GM15510 (cell line): ENCODE measurements around the gene ERC2.

Source experiments
- POLR2A ChIP-seq: IDR thresholded peaks from 3 replicates; pipeline ENCODE4 v1.6.1; 2011; ENCODE audit warnings: borderline replicate concordance; ENCODE audit not compliant: insufficient read length; ENCODE audit errors: extremely low read depth

Gene ERC2

DNA sequence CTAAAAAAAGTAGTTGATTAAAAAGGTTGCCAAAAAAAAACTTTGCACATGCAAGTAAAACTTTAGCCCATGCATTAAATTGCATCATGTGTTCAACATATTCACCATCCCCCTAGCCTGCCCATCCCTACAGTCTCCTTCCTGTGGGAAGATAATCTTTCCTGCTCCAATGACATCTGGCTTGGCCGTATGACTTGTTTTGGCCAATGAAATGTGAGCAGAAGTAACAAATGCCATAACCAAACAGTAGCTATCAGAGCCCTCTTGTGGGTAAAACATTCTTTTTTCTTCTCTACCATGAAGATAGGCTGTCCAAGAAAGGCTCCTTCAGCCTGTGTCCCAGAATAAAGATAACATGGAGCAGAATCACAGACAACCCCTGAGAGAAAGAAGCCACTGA lies 15.3 kb downstream of the ERC2 start:
- TF ChIP-seq POLR2A, result no peak

DNA sequence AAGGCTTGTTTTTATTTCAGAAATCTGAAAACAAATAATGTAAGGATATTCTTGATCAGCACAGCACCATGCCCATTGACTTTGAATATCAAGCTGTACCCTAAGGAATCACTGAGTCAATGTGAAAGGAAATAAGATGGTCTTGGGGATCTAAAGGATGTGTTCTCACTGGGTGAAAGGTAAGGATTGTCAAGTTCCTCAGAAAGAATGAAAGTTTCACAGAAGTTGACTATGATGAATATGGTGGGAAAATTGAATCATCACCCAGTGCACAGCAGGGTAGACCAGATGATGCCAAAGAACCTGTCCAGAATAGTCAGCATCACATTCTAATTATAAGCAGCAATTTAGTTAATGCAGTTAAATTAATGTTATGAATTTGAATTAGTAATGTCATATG lies 16.2 kb downstream of the ERC2 start:
- no peak for TF ChIP-seq POLR2A

- no peak for TF ChIP-seq POLR2A
These were observed 24.9 kb downstream of the ERC2 start for GRCh38 chr3:56443372-56443771.

GRCh38 chr3:56428667-56429066 lies 39.6 kb downstream of the ERC2 start:
- no peak for TF ChIP-seq POLR2A

GRCh38 chr3:56424885-56425284 lies 43.4 kb downstream of the ERC2 start:
- no peak for TF ChIP-seq POLR2A

DNA sequence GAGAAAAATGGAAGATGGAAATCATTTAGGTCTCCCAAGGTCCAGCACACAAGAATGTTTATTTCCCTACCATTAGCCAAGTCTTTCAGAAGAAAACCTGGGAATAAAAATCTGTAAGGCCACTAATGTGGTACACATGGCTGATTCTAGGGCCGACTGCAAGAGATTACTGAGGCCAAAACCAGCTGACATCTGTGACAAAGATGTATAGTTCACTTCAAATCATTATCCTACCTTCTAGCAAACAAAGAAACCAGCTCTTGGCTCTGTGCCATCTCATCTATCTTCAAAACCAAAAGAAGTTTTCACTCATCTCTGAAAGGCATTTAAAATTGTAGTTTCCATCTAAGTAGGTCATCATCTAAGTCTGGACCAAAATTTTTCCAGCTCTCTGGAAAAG lies 43.9 kb downstream of the ERC2 start:
- TF ChIP-seq POLR2A, result no peak

GRCh38 chr3:56423661-56424099 lies 44.6 kb downstream of the ERC2 start:
- no peak for TF ChIP-seq POLR2A

- no peak for TF ChIP-seq POLR2A
These were observed 46.0 kb downstream of the ERC2 start for GRCh38 chr3:56422316-56422715.

DNA sequence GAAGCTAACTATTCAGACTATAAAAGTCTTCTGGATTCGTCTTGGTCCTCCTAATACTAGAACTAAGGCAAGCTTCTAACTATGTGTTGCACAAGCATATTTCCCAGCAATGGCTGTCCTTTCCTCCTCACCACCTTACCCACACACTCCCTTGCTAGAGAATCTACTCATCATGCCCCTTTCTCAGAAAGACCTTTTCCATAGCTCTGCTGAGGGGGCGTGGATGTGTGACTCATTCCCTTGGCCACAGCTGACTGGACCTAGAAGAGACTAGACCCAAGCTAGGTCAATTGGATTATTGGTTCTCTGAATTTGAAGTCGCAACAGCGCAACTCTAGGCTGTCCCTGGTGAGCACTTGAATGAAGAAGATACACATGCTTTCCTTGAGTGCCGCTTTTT lies 47.1 kb downstream of the ERC2 start:
- TF ChIP-seq POLR2A, result no peak

DNA sequence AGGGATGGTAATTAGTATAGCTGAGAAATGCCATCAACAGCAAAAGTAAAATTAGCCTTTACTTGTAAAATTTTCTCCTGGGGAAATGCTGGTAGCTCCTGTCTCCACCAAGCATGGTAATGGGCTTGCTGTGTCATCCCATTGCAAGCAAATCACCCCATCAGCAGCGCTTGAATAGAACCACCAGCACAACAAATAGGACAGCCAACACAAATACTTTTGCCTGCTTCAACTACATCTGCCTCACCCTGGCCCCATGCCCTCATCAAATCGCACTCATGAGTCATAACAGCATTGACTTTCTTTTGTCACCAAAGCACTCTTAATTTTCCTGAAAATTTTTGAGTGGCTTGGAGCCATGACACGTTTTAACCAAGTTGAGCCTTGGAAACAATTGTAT lies 52.6 kb downstream of the ERC2 start:
- TF ChIP-seq POLR2A, result no peak

- TF ChIP-seq POLR2A, result no peak
These were observed 54.4 kb downstream of the ERC2 start for GRCh38 chr3:56413911-56414310.

DNA sequence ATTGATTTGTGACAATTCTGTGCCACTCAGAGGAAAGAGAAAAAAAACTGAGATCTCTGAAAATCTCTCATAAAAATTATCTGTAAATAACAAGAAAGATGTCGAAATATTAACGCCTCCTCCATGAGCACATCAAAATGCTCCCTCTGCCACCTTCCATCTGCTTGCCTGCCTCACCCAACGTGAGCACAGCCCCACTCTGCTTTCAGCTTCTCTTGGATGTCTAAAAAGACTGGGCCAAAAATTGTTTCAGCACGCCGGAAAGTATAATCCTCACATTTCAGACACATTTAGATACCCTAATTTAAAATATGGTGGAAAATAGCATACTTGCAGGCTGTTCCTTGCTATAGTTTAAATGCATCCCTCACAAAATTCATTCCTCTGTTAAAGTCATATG lies 57.1 kb downstream of the ERC2 start:
- no peak for TF ChIP-seq POLR2A

GRCh38 chr3:56410576-56410975 lies 57.7 kb downstream of the ERC2 start:
- no peak for TF ChIP-seq POLR2A

DNA sequence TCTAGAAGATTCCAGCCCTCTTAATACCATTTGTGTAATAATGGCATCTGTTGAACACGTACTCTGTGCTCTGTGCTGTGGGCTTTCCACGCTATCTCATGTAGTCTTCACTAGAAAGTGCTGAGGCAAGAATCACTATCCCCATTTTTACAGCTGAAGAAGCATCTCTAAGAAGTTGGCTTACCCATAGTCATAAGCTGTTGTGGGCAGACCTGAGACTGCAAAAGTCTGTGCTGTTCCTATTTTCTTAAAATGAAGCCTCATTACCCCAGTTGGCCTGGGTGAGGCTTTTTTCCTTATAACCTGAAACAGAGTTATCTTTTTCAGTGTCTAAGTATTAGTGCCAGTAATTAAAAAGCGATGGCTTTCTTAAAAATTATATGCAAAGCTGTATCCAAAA lies 58.5 kb downstream of the ERC2 start:
- TF ChIP-seq POLR2A, result no peak

DNA sequence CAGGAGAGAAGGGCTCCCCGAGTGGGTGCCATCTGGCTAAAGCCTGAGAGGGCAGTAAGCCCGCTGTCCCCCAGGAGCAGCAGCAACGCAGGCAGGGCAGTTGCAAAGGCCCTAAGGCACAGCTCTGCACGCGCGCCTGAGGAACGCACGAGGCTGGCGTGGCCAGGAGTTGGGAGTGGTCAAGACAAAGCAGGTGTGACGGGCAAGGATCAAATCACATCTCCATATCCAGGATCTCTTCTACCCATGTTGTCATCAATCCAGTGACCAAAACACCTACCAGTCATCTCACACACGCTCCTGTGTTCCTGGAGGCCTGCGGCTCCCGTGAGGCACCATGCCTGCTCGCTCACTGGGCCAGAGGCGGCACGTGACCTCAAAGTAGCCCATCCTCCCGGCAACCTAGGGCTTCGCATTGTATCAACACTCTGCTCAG lies 59.5 kb downstream of the ERC2 start:
- TF ChIP-seq POLR2A, result no peak

- TF ChIP-seq POLR2A, result no peak
These were observed 61.3 kb downstream of the ERC2 start for GRCh38 chr3:56406826-56407515.

DNA sequence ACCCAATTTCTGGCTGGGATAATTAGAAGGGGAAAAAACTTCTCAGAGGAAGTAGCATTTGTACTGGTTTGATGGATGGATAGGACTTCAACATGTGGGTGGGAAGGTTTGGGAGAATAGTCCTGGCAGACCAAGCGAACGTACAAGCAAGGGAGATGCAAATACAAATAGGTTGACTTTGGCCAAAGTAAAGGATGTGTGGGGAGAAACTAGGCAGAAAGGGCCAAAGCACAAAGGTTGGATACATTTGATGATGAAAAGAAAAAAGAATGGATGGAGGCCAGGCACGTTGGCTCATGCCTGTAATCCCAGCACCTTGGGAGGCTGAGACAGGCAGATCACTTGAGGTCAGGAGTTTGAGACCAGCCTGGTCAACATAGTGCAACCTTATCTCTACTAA lies 63.4 kb downstream of the ERC2 start:
- TF ChIP-seq POLR2A, result no peak
